NCI-H187 (cell line): ENCODE data around the gene EEF2K.
"Not testable (repeated sequence)": the region's sequence is repeated elsewhere in the genome, so short reads cannot be mapped to it uniquely, and the experiment has no call there.

Experiments used
- DNase-seq, 2 experiments: peaks; one replicate each; lab custom pipeline; 2025; lab: John Stamatoyannopoulos, UW

EEF2K gene

GRCh38 chr16:22213236-22213635 is 7.2 kb downstream of the EEF2K start:
- DNase-seq, result no peak

- no peak for DNase-seq
These were observed 7.7 kb downstream of the EEF2K start for GRCh38 chr16:22213801-22214200.

- DNase-seq, result no peak
These were observed 8.3 kb downstream of the EEF2K start for GRCh38 chr16:22214402-22214801.

- no peak for DNase-seq
These were observed 8.8 kb downstream of the EEF2K start for GRCh38 chr16:22214889-22215288.

GRCh38 chr16:22216191-22216831 is 10.2 kb downstream of the EEF2K start:
- no peak for DNase-seq

GRCh38 chr16:22216832-22217225 is 10.8 kb downstream of the EEF2K start:
- DNase-seq, result not testable (repeated sequence)

- no peak for DNase-seq
These were observed 12.0 kb downstream of the EEF2K start for GRCh38 chr16:22217890-22218730.

GRCh38 chr16:22219389-22220068 is 13.5 kb downstream of the EEF2K start:
- DNase-seq, result no peak

GRCh38 chr16:22220069-22220440 is 14.0 kb downstream of the EEF2K start:
- DNase-seq, result no peak

- no peak for DNase-seq
These were observed 14.6 kb downstream of the EEF2K start for GRCh38 chr16:22220714-22221113.

- no peak for DNase-seq
These were observed 15.9 kb downstream of the EEF2K start for GRCh38 chr16:22222006-22222405.

- no peak for DNase-seq
These were observed 16.9 kb downstream of the EEF2K start for GRCh38 chr16:22222998-22223397.

GRCh38 chr16:22225060-22225459 is 19.0 kb downstream of the EEF2K start:
- DNase-seq, result no peak

- no peak for DNase-seq
These were observed 23.8 kb downstream of the EEF2K start for GRCh38 chr16:22229889-22230288.

GRCh38 chr16:22232277-22233036 is 26.4 kb downstream of the EEF2K start:
- no peak for DNase-seq

GRCh38 chr16:22233037-22233372 is 26.9 kb downstream of the EEF2K start:
- DNase-seq, result no peak

GRCh38 chr16:22235839-22236745 is 30.0 kb downstream of the EEF2K start:
- no peak for DNase-seq

- DNase-seq, result no peak
These were observed 33.2 kb downstream of the EEF2K start for GRCh38 chr16:22239131-22239805.

GRCh38 chr16:22240023-22240710 is 34.1 kb downstream of the EEF2K start:
- DNase-seq, result no peak

GRCh38 chr16:22250522-22250921 is 44.4 kb downstream of the EEF2K start:
- DNase-seq, result no peak
